GM18867 (cell line): ENCODE measurements around the gene RAB44.

ENCODE experiments used
- ATAC-seq: cut with Tn5 transposase; IDR thresholded peaks from one replicate; pipeline ENCODE4 v1.9.1; 2021; ENCODE audit warnings: mild to moderate bottlenecking, moderate library complexity; ENCODE audit not compliant: unreplicated experiment

RAB44 gene

GRCh38 chr6:36666826-36667591, 30.6 kb upstream of the RAB44 start:
- peak; percentile 76 for ATAC-seq

DNA sequence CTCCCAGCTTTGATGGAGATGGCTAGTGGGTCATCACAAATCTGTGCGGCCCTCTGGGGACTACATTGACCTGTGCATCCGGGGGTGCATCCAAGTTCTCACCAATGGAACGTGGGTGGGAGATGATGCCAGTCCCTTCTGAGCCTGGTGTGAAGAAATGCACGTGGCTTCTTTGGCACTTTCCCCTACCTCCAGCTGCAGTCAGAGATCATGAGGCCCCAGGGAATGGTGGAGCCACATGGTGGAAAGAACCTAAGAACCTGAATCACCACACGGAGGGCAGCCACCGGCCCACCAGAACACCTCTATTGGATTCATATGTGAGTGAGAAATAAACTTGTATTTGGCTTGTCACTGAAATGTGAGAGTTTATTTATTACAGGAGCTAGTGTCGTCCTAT, 29.0 kb upstream of the RAB44 start:
- ATAC-seq = no peak

GRCh38 chr6:36669002-36669401, 28.6 kb upstream of the RAB44 start:
- no peak for ATAC-seq

- ATAC-seq = no peak
Measured at GRCh38 chr6:36670271-36670670, 27.4 kb upstream of the RAB44 start.

DNA sequence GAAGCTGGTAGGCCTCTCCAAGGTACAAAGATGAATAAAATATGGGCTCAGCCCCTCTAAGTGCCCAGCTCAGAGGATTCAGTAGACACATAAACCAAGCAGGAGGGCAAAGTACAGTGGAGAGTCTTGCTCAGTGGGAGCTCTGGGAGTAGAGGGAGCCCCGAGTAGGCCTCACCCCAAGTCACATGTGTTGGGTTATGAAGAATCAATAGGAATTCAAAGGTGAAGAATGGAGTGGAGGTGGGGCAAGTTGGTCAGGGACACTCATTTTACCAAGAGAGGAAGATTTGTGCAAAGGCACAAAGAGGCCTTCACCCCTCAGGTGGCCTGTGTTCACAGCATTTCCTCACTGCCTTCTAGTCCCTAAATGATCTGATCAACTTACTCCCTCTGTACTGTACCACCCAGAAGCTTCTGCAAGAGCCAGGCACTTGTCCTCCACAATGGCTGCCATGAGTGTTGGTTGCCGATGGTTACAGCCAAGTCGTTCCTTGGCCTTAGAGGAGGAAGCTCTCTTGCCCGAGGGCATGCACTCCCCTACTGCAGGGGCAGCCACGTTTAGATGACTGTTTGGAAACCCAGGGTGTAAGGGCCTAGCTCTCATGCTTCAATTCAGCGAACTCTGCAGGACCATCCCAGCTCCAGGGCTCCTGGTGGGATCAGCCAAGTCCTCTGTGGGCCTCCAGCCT, 25.8 kb upstream of the RAB44 start:
- no peak for ATAC-seq

DNA sequence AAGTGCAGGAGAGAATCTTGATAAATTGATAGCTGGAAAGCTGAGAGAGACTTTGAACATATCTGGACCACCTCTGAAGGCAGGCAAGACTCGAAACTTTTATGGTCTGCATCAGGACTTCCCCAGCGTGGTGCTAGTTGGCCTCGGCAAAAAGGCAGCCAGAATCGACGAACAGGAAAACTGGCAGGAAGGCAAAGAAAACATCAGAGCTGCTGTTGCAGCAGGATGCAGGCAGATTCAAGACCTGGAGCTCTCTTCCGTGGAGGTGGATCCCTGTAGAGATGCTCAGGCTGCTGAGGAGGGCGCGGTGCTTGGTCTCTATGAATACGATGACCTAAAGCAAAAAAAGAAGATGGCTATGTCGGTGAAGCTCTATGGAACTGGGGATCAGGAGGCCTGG, 23.7 kb upstream of the RAB44 start:
- no peak for ATAC-seq

DNA sequence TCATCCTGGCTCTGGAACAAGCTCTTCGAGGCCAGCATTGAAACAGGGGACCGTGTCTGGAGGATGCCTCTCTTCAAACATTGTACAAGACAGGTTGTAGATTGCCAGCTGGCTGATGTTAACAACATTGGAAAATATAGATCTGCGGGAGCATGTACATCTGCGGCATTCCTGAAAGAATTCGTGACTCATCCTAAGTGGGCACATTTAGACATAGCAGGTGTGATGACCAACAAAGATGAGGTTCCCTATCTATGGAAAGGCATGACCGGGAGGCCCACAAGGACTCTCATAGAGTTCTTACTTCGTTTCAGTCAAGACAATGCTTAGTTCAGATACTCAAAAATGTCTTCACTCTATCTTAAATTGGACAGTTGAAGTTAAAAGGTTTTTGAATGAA, 22.7 kb upstream of the RAB44 start:
- no peak for ATAC-seq

- ATAC-seq = no peak
Measured at GRCh38 chr6:36676141-36677058, 21.2 kb upstream of the RAB44 start.

DNA sequence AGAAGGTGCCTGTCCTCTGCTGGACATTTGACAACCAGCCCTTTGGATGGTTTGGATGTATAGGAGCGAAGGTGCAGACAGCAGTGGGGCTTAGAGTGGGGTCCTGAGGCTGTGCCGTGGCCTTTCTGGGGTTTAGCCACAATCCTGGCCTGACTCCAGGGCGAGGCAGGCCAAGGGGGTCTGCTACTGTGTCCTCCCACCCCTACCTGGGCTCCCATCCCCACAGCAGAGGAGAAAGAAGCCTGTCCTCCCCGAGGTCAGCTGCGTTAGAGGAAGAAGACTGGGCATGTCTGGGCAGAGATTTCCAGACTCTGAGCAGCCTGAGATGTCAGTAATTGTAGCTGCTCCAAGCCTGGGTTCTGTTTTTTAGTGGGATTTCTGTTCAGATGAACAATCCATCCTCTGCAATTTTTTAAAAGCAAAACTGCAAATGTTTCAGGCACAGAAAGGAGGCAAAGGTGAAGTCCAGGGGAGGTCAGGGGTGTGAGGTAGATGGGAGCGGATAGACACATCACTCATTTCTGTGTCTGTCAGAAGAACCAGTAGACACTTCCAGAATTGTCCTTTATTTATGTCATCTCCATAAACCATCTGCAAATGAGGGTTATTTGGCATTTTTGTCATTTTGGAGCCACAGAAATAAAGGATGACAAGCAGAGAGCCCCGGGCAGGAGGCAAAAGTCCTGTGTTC, 20.4 kb upstream of the RAB44 start:
- ATAC-seq = no peak

DNA sequence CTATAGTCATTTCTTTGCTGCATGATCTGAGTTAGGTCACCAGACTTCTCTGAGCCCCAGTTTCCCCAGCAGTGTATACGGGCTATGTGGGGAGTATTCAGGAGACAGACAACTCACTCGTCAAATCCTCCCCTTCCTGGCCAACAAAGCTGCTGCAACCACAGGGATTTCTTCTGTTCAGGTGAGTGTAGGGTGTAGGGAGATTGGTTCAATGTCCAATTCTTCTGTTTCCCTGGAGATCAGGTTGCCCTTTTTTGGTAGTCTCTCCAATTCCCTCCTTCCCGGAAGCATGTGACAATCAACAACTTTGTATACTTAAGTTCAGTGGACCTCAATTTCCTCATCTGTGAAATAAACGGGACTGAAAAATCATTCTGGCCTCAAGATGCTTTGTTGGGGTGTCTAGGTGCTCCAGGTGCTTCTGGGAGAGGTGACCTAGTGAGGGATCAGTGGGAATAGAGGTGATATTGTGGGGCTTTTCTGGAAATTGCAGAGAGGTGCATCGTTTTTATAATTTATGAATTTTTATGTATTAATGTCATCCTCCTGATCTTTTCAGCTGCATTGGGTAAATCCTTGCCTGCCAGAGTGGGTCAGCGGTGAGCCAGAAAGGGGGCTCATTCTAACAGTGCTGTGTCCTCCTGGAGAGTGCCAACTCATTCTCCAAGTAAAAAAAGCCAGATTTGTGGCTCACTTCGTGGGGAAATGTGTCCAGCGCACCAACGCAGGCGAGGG, 19.7 kb upstream of the RAB44 start:
- no peak for ATAC-seq

DNA sequence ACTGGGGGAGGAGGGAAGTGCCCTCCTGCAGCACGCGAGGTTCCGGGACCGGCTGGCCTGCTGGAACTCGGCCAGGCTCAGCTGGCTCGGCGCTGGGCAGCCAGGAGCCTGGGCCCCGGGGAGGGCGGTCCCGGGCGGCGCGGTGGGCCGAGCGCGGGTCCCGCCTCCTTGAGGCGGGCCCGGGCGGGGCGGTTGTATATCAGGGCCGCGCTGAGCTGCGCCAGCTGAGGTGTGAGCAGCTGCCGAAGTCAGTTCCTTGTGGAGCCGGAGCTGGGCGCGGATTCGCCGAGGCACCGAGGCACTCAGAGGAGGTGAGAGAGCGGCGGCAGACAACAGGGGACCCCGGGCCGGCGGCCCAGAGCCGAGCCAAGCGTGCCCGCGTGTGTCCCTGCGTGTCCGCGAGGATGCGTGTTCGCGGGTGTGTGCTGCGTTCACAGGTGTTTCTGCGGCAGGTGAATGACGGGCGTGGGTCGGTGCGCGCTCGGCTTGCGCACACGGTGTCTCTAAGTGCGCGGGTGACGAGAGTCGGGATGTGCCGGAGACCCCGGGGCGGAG, 19.1 kb upstream of the RAB44 start, which contains the start of gene CDKN1A:
CDKN1A (plus strand) TSS at position 227 of the 555 bp plus-strand sequence. CDS start 5,388 bp downstream, outside the sequence.
- peak; percentile 57 for ATAC-seq

DNA sequence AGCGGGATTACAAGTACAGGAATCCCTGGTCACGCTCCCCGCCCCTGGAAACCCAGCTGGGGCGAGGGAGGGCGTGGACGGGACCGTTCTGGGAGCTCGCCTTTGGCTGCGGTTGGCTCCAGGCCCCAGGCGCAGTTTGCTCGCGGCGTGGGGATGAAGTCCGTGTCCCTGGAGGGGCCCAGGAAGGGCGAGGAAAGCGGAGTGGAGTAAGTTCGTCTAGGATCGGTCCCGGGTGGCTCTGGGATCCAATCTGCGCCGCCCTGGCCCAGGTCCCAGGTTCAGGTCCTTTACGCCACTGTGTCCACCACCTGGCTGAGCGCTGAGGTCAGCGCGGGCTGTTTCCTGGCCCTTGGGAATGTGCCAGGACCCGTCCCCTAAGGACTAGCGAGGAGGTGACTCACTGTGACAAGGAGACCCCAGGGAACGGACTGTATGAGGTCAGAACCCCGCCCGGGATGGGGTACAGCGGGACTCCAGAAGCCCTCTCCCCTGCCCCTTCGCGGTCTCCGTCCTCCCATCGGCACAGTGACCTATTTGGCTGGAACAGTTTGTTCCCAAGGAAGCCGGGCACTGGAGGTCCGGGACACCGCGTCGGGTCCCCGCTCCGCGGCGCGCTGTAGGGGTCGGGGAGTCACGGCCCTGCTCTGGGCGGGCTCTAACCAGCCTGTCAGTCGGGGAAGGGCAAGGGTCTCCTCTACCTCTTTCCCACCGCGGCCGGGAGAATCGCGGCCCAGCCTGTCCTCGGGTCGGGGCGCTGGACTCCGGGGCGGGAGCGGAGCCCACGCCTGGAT, 18.4 kb upstream of the RAB44 start:
- no peak for ATAC-seq

- no peak for ATAC-seq
Measured at GRCh38 chr6:36682328-36683144, 15.1 kb upstream of the RAB44 start.

DNA sequence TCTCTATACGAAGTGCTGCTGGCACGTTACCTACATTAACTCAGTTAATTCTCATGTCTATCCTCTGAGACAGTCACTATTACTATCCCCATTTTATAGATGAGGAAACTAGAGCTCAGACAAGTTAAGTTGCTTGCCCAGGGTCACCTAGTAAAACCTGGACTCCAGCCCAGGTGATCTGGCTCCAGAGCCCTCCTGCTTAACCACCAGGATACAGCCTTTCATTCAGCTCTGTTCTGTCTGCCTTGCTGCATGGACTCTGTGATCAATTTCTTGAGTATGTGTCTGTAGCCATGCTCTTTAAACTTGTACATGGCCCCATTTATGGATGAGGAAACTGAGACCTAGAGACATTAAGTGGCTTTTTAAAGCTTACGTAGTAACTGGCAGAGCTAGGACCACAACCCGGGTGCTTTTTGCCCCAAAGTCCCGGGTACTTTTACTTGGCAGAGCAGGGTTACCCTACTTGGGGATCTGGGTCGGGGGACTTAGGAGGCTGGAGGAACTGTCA, 14.4 kb upstream of the RAB44 start:
- ATAC-seq = no peak

GRCh38 chr6:36683656-36684446, 13.8 kb upstream of the RAB44 start:
- ATAC-seq = no peak

DNA sequence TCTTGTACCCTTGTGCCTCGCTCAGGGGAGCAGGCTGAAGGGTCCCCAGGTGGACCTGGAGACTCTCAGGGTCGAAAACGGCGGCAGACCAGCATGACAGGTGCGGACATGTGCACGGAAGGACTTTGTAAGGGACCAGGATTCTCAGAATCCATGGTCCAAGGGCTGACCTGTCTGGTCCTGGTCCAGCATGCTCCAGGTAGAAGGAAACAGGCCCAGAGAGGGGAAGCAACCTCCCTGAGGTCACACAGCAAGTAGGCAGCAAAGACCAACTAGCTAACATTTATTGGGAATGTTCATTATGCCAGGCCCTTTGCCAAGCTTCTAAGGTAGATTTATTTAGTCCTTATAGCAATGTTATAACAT, 13.2 kb upstream of the RAB44 start:
- ATAC-seq = no peak
